Dermis microvascular lymphatic vessel endothelial cell (primary cell): ENCODE data around the gene KRT37. TPM values are rescaled to one million over a fixed set of nuclear protein-coding genes. Genes with fewer than 3 reads are reported as not detected.

Experiments
- total RNA-seq: library from RNA; depleted of rRNA; stranded (reverse); fragments of >200 nt; gene quantifications from 2 replicates; pipeline ENCODE4 v1.2.1, GENCODE V29; 2014

The KRT37 gene
- total RNA-seq, 1 donor from 2014 or later: not detected

Other genes starting within 250 kb of the KRT37 start
- gene KRTAP4-2, start 246.4 kb downstream of the KRT37 start, total RNA-seq: not detected in 2 replicates
- not detected in 2 replicates for gene KRTAP4-1, start 239.7 kb downstream of the KRT37 start, total RNA-seq
- gene KRTAP9-1, start 234.7 kb downstream of the KRT37 start, total RNA-seq: not detected in 2 replicates
- not detected in 2 replicates for gene KRTAP9-2, start 197.9 kb downstream of the KRT37 start, total RNA-seq
- gene KRTAP9-3, start 192.1 kb downstream of the KRT37 start, total RNA-seq: not detected in 2 replicates
- gene KRTAP9-8, start 186.6 kb downstream of the KRT37 start, total RNA-seq: not detected in 2 replicates
- not detected in 2 replicates for gene KRTAP9-4, start 174.9 kb downstream of the KRT37 start, total RNA-seq
- gene KRTAP9-9, start 169.2 kb downstream of the KRT37 start, total RNA-seq: not detected in 2 replicates
- gene KRTAP9-6, start 159.2 kb downstream of the KRT37 start, total RNA-seq: not detected in 2 replicates
- not detected in 2 replicates for gene KRTAP9-7, start 148.9 kb downstream of the KRT37 start, total RNA-seq
- not detected in 2 replicates for gene KRTAP29-1, start 121.7 kb downstream of the KRT37 start, total RNA-seq
- gene KRTAP16-1, start 115.3 kb downstream of the KRT37 start, total RNA-seq: not detected in 2 replicates
- gene KRTAP17-1, start 108.9 kb downstream of the KRT37 start, total RNA-seq: not detected in 2 replicates
- gene KRT33A, start 73.8 kb downstream of the KRT37 start, total RNA-seq: not detected in 2 replicates
- not detected in 2 replicates for gene KRT33B, start 54.8 kb downstream of the KRT37 start, total RNA-seq
- gene KRT34, start 42.3 kb downstream of the KRT37 start, total RNA-seq: under 0.01 TPM in 1 of 2 replicates, not detected in the other
- gene KRT31, start 27.0 kb downstream of the KRT37 start, total RNA-seq: not detected in 2 replicates
- gene KRT38, start 16.4 kb upstream of the KRT37 start, total RNA-seq: not detected in 2 replicates
- gene KRT32, start 42.8 kb upstream of the KRT37 start, total RNA-seq: not detected in 2 replicates
- gene KRT35, start 56.6 kb upstream of the KRT37 start, total RNA-seq: not detected in 2 replicates
- gene KRT36, start 65.3 kb upstream of the KRT37 start, total RNA-seq: 0.38 TPM in 1 of 2 replicates, not detected in the other
- gene KRT13, start 81.0 kb upstream of the KRT37 start, total RNA-seq: not detected in 2 replicates
- gene KRT15, start 94.3 kb upstream of the KRT37 start, total RNA-seq: 0.13 and 1.2 TPM in 2 replicates
- gene KRT19, start 103.7 kb upstream of the KRT37 start, total RNA-seq: 4.2 and 11.3 TPM in 2 replicates
- not detected in 2 replicates for gene KRT9, start 147.5 kb upstream of the KRT37 start, total RNA-seq
- gene KRT14, start 162.3 kb upstream of the KRT37 start, total RNA-seq: not detected in 2 replicates
- gene KRT16, start 188.2 kb upstream of the KRT37 start, total RNA-seq: not detected in 2 replicates
- gene KRT17, start 200.0 kb upstream of the KRT37 start, total RNA-seq: 0.25 and 0.39 TPM in 2 replicates